MCF 10A (cell line): ENCODE results near the gene ZMIZ1. TPM values are rescaled to one million over a fixed set of nuclear protein-coding genes. Genes with fewer than 3 reads are reported as not detected.

Experiments used
- BruUV-seq: library from RNA; stranded (reverse); fragments of 400-500 nt; replicated peaks from 2 replicates; lab custom pipeline; 2021; lab: Mats Ljungman, UMichigan
- CTCF ChIA-PET: fragments of 300-600 bp; sonication (Branson Sonifier 250); formaldehyde crosslinking; extraction: SDS; loops from one replicate; lab custom pipeline; 2021; ENCODE audit warnings: antibody characterized with exemption, inconsistent platforms; lab: Yijun Ruan, JAX
- POLR2A ChIA-PET: fragments of 300-600, 350-650 bp; sonication (Branson Sonifier 250); formaldehyde crosslinking; extraction: SDS; loops from one replicate; lab custom pipeline; 2020; ENCODE audit warnings: antibody characterized with exemption, inconsistent platforms; lab: Yijun Ruan, JAX
- DNase-seq: peaks from one replicate; pipeline ENCODE4 v3.0.0-alpha.2; 2018; ENCODE audit not compliant: unreplicated experiment
- H3K27ac Mint-ChIP-seq: one replicate; pipeline ENCODE4 v1.8.0; 2022; ENCODE audit warnings: mild to moderate bottlenecking, low read depth, mixed read lengths; ENCODE audit not compliant: unreplicated experiment
- H3K27me3 Mint-ChIP-seq: one replicate; pipeline ENCODE4 v1.8.0; 2022; ENCODE audit warnings: mixed read lengths; ENCODE audit not compliant: insufficient read depth, unreplicated experiment
- H3K36me3 Mint-ChIP-seq: one replicate; pipeline ENCODE4 v1.8.0; 2022; ENCODE audit warnings: mild to moderate bottlenecking, moderate library complexity, mixed read lengths; ENCODE audit not compliant: insufficient read depth, unreplicated experiment
- H3K4me1 Mint-ChIP-seq: one replicate; pipeline ENCODE4 v1.8.0; 2022; ENCODE audit warnings: mixed read lengths; ENCODE audit not compliant: insufficient read depth, unreplicated experiment
- H3K4me3 Mint-ChIP-seq: one replicate; pipeline ENCODE4 v1.8.0; 2022; ENCODE audit warnings: mild to moderate bottlenecking, moderate library complexity, mixed read lengths; ENCODE audit not compliant: unreplicated experiment
- H3K9me3 Mint-ChIP-seq: one replicate; pipeline ENCODE4 v1.8.0; 2022; ENCODE audit warnings: mixed read lengths; ENCODE audit not compliant: unreplicated experiment
- CTCF ChIP-seq: fragments of 200-600 bp; IDR thresholded peaks from one replicate; pipeline ENCODE4 v1.8.0; 2022; ENCODE audit warnings: antibody characterized with exemption, mild to moderate bottlenecking; ENCODE audit not compliant: unreplicated experiment
- intact Hi-C: fragments of 100-400 bp; cut with micrococcal nuclease; formaldehyde crosslinking; loops from 2 replicates; pipeline ENCODE4 v1.14.1; 2022
- total RNA-seq: library from RNA; stranded (reverse); gene quantifications from 2 replicates; pipeline ENCODE4 v1.2.3, GENCODE V29; 2022

The ZMIZ1 gene
- total RNA-seq, 1 experiment from 2014 or later, result 15.5 TPM

- Mint-ChIP-seq H3K4me1 (peaks cover 56% of the 10 kb centered on the region), H3K4me3 (no peak overlapping the region), H3K27me3 (no peaks in the 10 kb centered on the region), H3K36me3 (peaks cover 7% of the 10 kb centered on the region), H3K27ac (peak overlapping the region; percentile 93), H3K9me3 (no peaks in the 10 kb centered on the region)
- DNase-seq, result no peak
- TF ChIP-seq CTCF, result no peak
- BruUV-seq, result no TSS peak
- CTCF ChIA-PET, result interaction anchor here (1.3 kb wide), 1 partner anchor 13 kb away, joined by 4 read pairs; no protein-coding TSS in a partner anchor
- intact Hi-C loops, result loop anchor here (2.0 to 5.0 kb wide), 3 partner anchors 29 to 42 kb away; no protein-coding TSS in a partner anchor
- POLR2A ChIA-PET, result interaction anchor here (1.1 to 1.7 kb wide), 4 partner anchors 13 to 43 kb away, joined by 3 to 12 read pairs (median 5); no protein-coding TSS in a partner anchor
These were observed 45.1 kb downstream of the ZMIZ1 start for GRCh38 chr10:79113827-79114226.

- TF ChIP-seq CTCF, result no peak
- no peak overlapping the region for H3K27ac Mint-ChIP-seq
- peaks cover 7% of the 10 kb centered on the region for H3K36me3 Mint-ChIP-seq
- H3K27me3 Mint-ChIP-seq, result no peaks in the 10 kb centered on the region
- BruUV-seq, result no TSS peak
- POLR2A ChIA-PET, result no interaction called here
- CTCF ChIA-PET, result interaction anchor here (0.5 to 1.0 kb wide), 2 partner anchors 14 to 42 kb away, joined by 4 to 5 read pairs; no protein-coding TSS in a partner anchor
- H3K9me3 Mint-ChIP-seq, result no peaks in the 10 kb centered on the region
- peaks cover 56% of the 10 kb centered on the region for H3K4me1 Mint-ChIP-seq
- H3K4me3 Mint-ChIP-seq, result no peak overlapping the region
- intact Hi-C loops, result no loop called here
- no peak for DNase-seq
These were observed 46.5 kb downstream of the ZMIZ1 start for GRCh38 chr10:79115302-79115701.

GRCh38 chr10:79116368-79116767 lies 47.6 kb downstream of the ZMIZ1 start:
- BruUV-seq, result no TSS peak
- Mint-ChIP-seq H3K27me3 (no peaks in the 10 kb centered on the region), H3K4me1 (peaks cover 51% of the 10 kb centered on the region), H3K36me3 (peaks cover 11% of the 10 kb centered on the region), H3K4me3 (no peak overlapping the region), H3K9me3 (no peaks in the 10 kb centered on the region), H3K27ac (no peak overlapping the region)
- POLR2A ChIA-PET, result interaction anchor here (0.8 kb wide), 1 partner anchor 32 kb away, joined by 3 read pairs; no protein-coding TSS in a partner anchor
- no peak for DNase-seq
- no peak for TF ChIP-seq CTCF
- intact Hi-C loops, result no loop called here
- CTCF ChIA-PET, result no interaction called here

- H3K4me3 Mint-ChIP-seq, result no peak overlapping the region
- DNase-seq, result no peak
- intact Hi-C loops, result no loop called here
- peaks cover 15% of the 10 kb centered on the region for H3K36me3 Mint-ChIP-seq
- TF ChIP-seq CTCF, result no peak
- BruUV-seq, result no TSS peak
- no peaks in the 10 kb centered on the region for H3K27me3 Mint-ChIP-seq
- no peak overlapping the region for H3K27ac Mint-ChIP-seq
- CTCF ChIA-PET, result no interaction called here
- H3K9me3 Mint-ChIP-seq, result no peaks in the 10 kb centered on the region
- POLR2A ChIA-PET, result interaction anchor here (0.8 kb wide), 2 partner anchors 32 to 72 kb away, joined by 3 read pairs; no protein-coding TSS in a partner anchor
- H3K4me1 Mint-ChIP-seq, result peaks cover 44% of the 10 kb centered on the region
These were observed 48.3 kb downstream of the ZMIZ1 start for GRCh38 chr10:79116801-79117723.
